ENCODE data around the gene MADCAM1.
A peak's percentile ranks its signal among the peaks of the same experiment; 100 is the strongest.

The MADCAM1 gene

GRCh38 chr19:511101-511851, 15.0 kb downstream of the MADCAM1 start:
- peak; percentile 42 to 64 for DNase-seq (ENCODE audit: low read depth in 2 of 2)
- no peak overlapping the region for H3K4me3 ChIP-seq (replicated peaks in 1 of 2; ENCODE audit: low read depth in 2 of 2, low read length in 2 of 2)
- TF ChIP-seq CTCF (IDR thresholded peaks at IDR 0.05; ENCODE audit: low read depth, low read length), result no peak

- no peak for TF ChIP-seq CTCF (IDR thresholded peaks at IDR 0.05; ENCODE audit: low read depth, low read length)
- no peak for DNase-seq (ENCODE audit: low read depth in 2 of 2)
- no peak overlapping the region for H3K4me3 ChIP-seq (replicated peaks in 1 of 2; ENCODE audit: low read depth in 2 of 2, low read length in 2 of 2)
Observed at GRCh38 chr19:512547-513365, 16.5 kb downstream of the MADCAM1 start.

- no peak for DNase-seq (ENCODE audit: low read depth in 2 of 2)
- no peak overlapping the region for H3K4me3 ChIP-seq (replicated peaks in 1 of 2; ENCODE audit: low read depth in 2 of 2, low read length in 2 of 2)
- TF ChIP-seq CTCF (IDR thresholded peaks at IDR 0.05; ENCODE audit: low read depth, low read length), result no peak
Observed at GRCh38 chr19:513368-514165, 17.3 kb downstream of the MADCAM1 start.

- H3K4me3 ChIP-seq (replicated peaks in 1 of 2; ENCODE audit: low read depth in 2 of 2, low read length in 2 of 2), result no peak overlapping the region
- no peak for DNase-seq (ENCODE audit: low read depth in 2 of 2)
- no peak for TF ChIP-seq CTCF (IDR thresholded peaks at IDR 0.05; ENCODE audit: low read depth, low read length)
Observed at GRCh38 chr19:514166-514663, 17.9 kb downstream of the MADCAM1 start.

- H3K4me3 ChIP-seq (replicated peaks in 1 of 2; ENCODE audit: low read depth in 2 of 2, low read length in 2 of 2), result no peak overlapping the region
- TF ChIP-seq CTCF (IDR thresholded peaks at IDR 0.05; ENCODE audit: low read depth, low read length), result no peak
- DNase-seq (ENCODE audit: low read depth in 2 of 2), result peak in 1 of 2 donors; percentile 91
Observed at GRCh38 chr19:517721-518597, 21.7 kb downstream of the MADCAM1 start.

Measured in cardiac fibroblast (primary cell).